Progenitor cell of endocrine pancreas (in vitro differentiated cells): ENCODE measurements around the gene TLR5. TPM values are rescaled to one million over a fixed set of nuclear protein-coding genes. Genes with fewer than 3 reads are reported as not detected.

Experiments
- DNase-seq: peaks from one replicate; pipeline ENCODE4 v3.0.0; 2021; ENCODE audit warnings: low spot score; ENCODE audit not compliant: unreplicated experiment
- H3K27ac Mint-ChIP-seq: 2 replicates; pipeline ENCODE4 v1.8.0; 2021; ENCODE audit warnings: mild to moderate bottlenecking, moderate library complexity, mixed read lengths
- H3K27me3 Mint-ChIP-seq: 2 replicates; pipeline ENCODE4 v1.8.0; 2021; ENCODE audit warnings: mixed read lengths
- H3K36me3 Mint-ChIP-seq: 2 replicates; pipeline ENCODE4 v1.8.0; 2022; ENCODE audit warnings: mixed read lengths; ENCODE audit not compliant: insufficient read depth
- H3K4me1 Mint-ChIP-seq: 2 replicates; pipeline ENCODE4 v1.8.0; 2021; ENCODE audit warnings: low read depth, mixed read lengths
- H3K4me3 Mint-ChIP-seq: 2 replicates; pipeline ENCODE4 v1.8.0; 2021; ENCODE audit warnings: low read depth, mild to moderate bottlenecking, moderate library complexity, mixed read lengths
- H3K9me3 Mint-ChIP-seq: 2 replicates; pipeline ENCODE4 v1.8.0; 2021; ENCODE audit warnings: low read depth, mixed read lengths
- total RNA-seq: library from RNA; stranded (reverse); gene quantifications from 2 replicates; pipeline ENCODE4 v1.2.1, GENCODE V29; 2021
- TF ChIP-seq, protein P1 (sequence below): fragments of 200-600 bp; sonication (generic); IDR thresholded peaks from one replicate; pipeline ENCODE4 v1.5.0; 2021; ENCODE audit warnings: antibody characterized with exemption, mild to moderate bottlenecking; ENCODE audit not compliant: unreplicated experiment

The TLR5 gene
- total RNA-seq, 1 donor from 2014 or later = 3.2 TPM

DNA sequence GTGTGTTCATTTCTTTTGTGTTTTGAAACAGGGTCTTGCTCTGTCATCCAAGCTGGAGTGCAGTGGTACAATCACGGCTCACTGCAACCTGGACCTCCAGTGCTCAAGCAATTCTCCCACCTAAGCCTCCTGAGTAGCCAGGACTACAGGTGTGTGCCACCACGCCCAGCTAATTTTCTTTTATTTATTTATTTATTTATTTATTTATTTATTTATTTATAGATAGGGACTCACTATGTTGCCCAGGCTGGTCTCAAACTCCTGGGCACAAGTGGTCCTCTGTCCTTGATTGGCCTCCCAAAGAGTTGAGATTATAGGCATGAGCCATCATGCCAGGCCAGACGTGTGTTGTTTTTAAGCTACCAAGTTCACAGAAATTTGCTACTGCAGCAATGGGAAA is 43.8 kb upstream of the TLR5 start:
- Mint-ChIP-seq H3K4me1 (peaks cover 9% of the 10 kb centered on the region), H3K4me3 (no peak overlapping the region), H3K9me3 (no peaks in the 10 kb centered on the region), H3K36me3 (no peaks in the 10 kb centered on the region), H3K27me3 (peaks cover 21% of the 10 kb centered on the region), H3K27ac (no peak overlapping the region)
- TF ChIP-seq, protein P1, sequence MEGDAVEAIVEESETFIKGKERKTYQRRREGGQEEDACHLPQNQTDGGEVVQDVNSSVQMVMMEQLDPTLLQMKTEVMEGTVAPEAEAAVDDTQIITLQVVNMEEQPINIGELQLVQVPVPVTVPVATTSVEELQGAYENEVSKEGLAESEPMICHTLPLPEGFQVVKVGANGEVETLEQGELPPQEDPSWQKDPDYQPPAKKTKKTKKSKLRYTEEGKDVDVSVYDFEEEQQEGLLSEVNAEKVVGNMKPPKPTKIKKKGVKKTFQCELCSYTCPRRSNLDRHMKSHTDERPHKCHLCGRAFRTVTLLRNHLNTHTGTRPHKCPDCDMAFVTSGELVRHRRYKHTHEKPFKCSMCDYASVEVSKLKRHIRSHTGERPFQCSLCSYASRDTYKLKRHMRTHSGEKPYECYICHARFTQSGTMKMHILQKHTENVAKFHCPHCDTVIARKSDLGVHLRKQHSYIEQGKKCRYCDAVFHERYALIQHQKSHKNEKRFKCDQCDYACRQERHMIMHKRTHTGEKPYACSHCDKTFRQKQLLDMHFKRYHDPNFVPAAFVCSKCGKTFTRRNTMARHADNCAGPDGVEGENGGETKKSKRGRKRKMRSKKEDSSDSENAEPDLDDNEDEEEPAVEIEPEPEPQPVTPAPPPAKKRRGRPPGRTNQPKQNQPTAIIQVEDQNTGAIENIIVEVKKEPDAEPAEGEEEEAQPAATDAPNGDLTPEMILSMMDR = no peak
- DNase-seq = no peak

DNA sequence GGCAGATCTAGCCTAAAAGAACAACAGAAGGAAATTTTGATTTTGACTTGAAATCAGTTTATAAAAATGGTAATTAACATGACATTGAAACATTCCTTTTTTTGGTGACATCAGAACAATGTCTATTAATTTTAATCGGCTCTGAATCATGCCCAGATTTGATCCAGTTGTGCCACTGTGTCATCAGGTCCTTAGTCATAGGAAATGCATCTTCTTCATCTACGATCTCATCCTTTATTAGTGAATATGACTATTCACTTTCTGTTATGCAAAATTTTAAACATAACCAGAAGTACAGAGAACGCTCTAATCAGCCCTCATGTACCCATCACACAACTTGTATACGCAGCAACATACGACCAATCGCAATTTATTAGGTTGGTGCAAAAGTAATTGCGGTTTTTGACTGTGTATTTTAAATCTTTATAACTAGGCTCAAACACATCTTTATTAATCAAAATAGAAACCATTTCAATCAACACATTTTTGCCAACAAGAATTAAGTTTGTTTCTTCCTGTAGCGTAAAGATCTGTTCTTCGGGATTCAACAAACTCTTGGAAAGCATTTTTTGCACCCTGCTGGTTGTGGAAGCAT is 40.3 kb upstream of the TLR5 start:
- TF ChIP-seq, protein P1 = no peak
- H3K36me3 Mint-ChIP-seq = no peaks in the 10 kb centered on the region
- peaks cover 8% of the 10 kb centered on the region for H3K4me1 Mint-ChIP-seq
- H3K4me3 Mint-ChIP-seq = no peak overlapping the region
- H3K9me3 Mint-ChIP-seq = no peaks in the 10 kb centered on the region
- no peak overlapping the region for H3K27ac Mint-ChIP-seq
- DNase-seq = no peak
- H3K27me3 Mint-ChIP-seq = peaks cover 31% of the 10 kb centered on the region

DNA sequence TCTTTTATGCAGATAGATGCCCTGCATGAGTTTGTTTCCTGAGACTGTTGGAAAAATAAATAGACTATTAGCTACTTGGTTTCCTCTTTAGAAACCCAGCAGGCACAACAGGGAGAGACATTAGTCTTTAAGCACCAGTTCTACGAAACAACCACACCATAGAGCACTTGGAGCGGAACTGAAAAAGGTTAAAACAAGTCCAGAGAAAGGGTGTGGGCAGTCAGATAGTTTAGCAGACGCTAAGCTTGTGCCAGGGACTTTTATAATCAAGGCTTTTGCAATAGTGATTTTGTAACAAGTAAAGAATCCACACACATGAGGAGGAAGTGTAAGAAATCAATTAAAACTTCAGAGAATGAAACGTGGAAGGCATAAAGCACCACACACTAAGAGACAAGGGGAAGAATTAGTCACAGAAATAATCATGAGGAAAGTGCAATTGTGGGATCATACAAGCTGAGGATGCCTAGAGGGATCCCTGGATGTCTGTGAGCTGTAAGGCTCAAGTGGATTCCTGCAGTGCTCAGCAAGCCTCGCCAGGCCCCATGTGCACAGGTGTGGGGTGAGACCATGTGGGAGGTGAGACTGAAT is 37.8 kb upstream of the TLR5 start:
- DNase-seq = no peak
- no peaks in the 10 kb centered on the region for H3K36me3 Mint-ChIP-seq
- H3K4me1 Mint-ChIP-seq = peaks cover 14% of the 10 kb centered on the region
- no peaks in the 10 kb centered on the region for H3K9me3 Mint-ChIP-seq
- no peak overlapping the region for H3K4me3 Mint-ChIP-seq
- H3K27me3 Mint-ChIP-seq = peaks cover 23% of the 10 kb centered on the region
- H3K27ac Mint-ChIP-seq = no peak overlapping the region
- TF ChIP-seq, protein P1 = no peak

DNA sequence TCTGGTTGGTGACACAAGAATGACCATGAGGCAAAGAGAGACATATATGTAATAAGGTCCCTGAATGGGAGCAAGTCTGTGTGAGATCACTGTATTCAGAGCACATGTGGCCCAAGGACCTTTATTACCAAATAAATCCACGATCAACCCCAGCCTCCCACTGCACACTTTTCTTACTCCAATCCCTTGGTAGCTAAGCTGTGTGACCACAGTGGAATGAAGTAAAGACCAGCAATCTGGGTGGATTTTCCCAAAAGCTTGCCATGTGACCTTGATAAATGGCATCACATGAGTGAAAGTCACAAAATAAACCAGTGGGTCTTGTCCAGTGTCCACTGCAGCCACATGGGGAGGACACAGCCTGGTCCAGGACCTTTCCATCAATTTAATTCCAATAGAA is 36.7 kb upstream of the TLR5 start:
- Mint-ChIP-seq H3K4me1 (peaks cover 16% of the 10 kb centered on the region), H3K4me3 (no peak overlapping the region), H3K9me3 (no peaks in the 10 kb centered on the region), H3K27me3 (peaks cover 25% of the 10 kb centered on the region), H3K36me3 (no peaks in the 10 kb centered on the region), H3K27ac (peak overlapping the region; percentile 53)
- no peak for DNase-seq
- TF ChIP-seq, protein P1 = no peak

DNA sequence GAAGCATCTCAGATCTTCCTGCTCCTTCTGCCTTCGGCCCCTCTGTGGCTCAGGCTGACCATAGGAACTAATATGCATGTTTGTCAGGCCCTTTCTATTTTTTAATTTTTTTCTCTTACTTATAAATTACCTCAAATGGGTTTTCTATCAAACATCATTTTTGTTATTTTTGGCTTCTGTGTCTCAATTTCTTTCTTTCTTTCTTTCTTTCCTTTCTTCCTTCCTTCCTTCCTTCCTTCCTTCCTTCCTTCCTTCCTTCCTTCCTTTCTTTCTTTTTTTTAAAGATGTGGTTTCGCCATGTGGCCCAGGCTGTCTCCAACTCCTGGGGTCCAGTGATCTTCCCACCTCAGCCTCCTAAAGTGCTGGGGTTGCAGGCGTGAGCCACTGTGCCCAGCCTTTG is 36.2 kb upstream of the TLR5 start:
- no peak overlapping the region for H3K4me3 Mint-ChIP-seq
- no peaks in the 10 kb centered on the region for H3K36me3 Mint-ChIP-seq
- DNase-seq = no peak
- peaks cover 16% of the 10 kb centered on the region for H3K4me1 Mint-ChIP-seq
- TF ChIP-seq, protein P1 = no peak
- H3K9me3 Mint-ChIP-seq = no peaks in the 10 kb centered on the region
- peak overlapping the region; percentile 53 for H3K27ac Mint-ChIP-seq
- H3K27me3 Mint-ChIP-seq = peaks cover 25% of the 10 kb centered on the region
